Measurements from ENCODE around the gene APLP1.

DNA sequence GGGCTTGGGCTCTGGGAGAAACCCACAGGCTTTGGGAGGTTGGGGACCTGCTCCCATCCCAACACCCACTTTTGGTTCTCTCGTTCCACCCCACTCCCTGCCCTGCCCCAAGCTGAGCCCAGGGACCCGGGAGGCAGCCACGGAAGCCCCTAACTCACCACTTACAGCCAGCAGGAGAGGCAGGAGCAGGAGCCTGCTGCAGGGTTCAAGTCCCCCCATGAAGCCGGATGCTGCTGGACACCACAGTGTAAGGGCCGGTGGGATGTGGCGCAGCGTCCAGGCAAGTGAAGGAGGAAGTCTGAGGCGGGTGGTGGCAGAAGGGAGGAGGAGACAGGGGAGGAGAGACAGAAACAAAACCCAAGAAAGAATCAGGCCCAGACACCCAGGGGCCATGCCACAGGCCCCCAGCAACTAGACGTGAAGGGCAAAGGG is 39.7 kb downstream of the APLP1 start, which contains the start of gene TYROBP:
- TF ChIP-seq POLR2AphosphoS5 (IDR thresholded peaks at IDR 0.05; ENCODE audit: low read depth), result peak; percentile 69
- TF ChIP-seq, protein P1, sequence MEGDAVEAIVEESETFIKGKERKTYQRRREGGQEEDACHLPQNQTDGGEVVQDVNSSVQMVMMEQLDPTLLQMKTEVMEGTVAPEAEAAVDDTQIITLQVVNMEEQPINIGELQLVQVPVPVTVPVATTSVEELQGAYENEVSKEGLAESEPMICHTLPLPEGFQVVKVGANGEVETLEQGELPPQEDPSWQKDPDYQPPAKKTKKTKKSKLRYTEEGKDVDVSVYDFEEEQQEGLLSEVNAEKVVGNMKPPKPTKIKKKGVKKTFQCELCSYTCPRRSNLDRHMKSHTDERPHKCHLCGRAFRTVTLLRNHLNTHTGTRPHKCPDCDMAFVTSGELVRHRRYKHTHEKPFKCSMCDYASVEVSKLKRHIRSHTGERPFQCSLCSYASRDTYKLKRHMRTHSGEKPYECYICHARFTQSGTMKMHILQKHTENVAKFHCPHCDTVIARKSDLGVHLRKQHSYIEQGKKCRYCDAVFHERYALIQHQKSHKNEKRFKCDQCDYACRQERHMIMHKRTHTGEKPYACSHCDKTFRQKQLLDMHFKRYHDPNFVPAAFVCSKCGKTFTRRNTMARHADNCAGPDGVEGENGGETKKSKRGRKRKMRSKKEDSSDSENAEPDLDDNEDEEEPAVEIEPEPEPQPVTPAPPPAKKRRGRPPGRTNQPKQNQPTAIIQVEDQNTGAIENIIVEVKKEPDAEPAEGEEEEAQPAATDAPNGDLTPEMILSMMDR (IDR thresholded peaks at IDR 0.05; ENCODE audit: insufficient read depth, low read length), result no peak

Data from HL-60 (cell line).